Uterus (tissue), 4 donors: ENCODE results near the gene MAPKAPK2. TPM values are rescaled to one million over a fixed set of nuclear protein-coding genes. Genes with fewer than 3 reads are reported as not detected.

Source experiments
- DNase-seq, 2 donors: peaks; one replicate each; pipeline ENCODE4 v3.0.0-alpha.2; 2019 to 2020
- H3K27ac ChIP-seq, 2 donors: fragments of 200-600 bp; sonication (generic); 1 replicate in 1 of 2; 2 replicates in 1 of 2; pipeline ENCODE4 v1.5.1; 2016 to 2018
- H3K27me3 ChIP-seq, 2 donors: fragments of 200-600 bp; sonication (generic); one replicate each; pipeline ENCODE4 v1.5.1; 2018 to 2019; ENCODE audit warnings: control low read depth in 1 of 2
- H3K36me3 ChIP-seq, 2 donors: fragments of 200-600 bp; sonication (generic); one replicate each; pipeline ENCODE4 v1.5.1; 2019; ENCODE audit warnings: control low read depth in 1 of 2
- H3K4me1 ChIP-seq, 2 donors: fragments of 200-600 bp; sonication (generic); one replicate each; pipeline ENCODE4 v1.5.1; 2018 to 2019; ENCODE audit warnings: control low read depth in 1 of 2
- H3K4me3 ChIP-seq, 2 donors: fragments of 200-600 bp; sonication (generic); 1 replicate in 1 of 2; 2 replicates in 1 of 2; pipeline ENCODE4 v1.5.1; 2018 to 2019; ENCODE audit warnings: mild to moderate bottlenecking in 1 of 2
- H3K9me3 ChIP-seq, 2 donors: fragments of 200-600 bp; sonication (generic); one replicate each; pipeline ENCODE4 v1.5.1; 2019; ENCODE audit warnings: control low read depth in 1 of 2
- CTCF ChIP-seq, 4 experiments: fragments of 200-600 bp in 2 of 4; fragments of 450-650 bp in 2 of 4; sonication (generic) in 2 of 4; IDR thresholded peaks; one replicate each; pipeline ENCODE4 v1.5.1; 2016 to 2019; ENCODE audit warnings: antibody characterized with exemption in 4 of 4, mild to moderate bottlenecking in 2 of 4, moderate library complexity in 1 of 4
- POLR2A ChIP-seq, 2 donors: fragments of 450-650 bp; IDR thresholded peaks; one replicate each; pipeline ENCODE4 v1.6.1; 2016; ENCODE audit warnings: antibody characterized with exemption in 2 of 2, mild to moderate bottlenecking in 1 of 2, moderate library complexity in 1 of 2
- intact Hi-C: fragments of 100-400 bp; cut with DNase I; formaldehyde crosslinking; loops from one replicate; pipeline ENCODE4 v1.15.1; 2023; ENCODE audit warnings: low total_unique reads
- total RNA-seq, 4 donors: library from RNA; depleted of rRNA in 3 of 4; stranded (reverse); fragments of >200 nt in 3 of 4; gene quantifications; one replicate each; pipeline versions ENCODE4 v1.1.0 to v1.2.4, GENCODE V29; 2014 to 2023
- donor health status: DM: yes; HTN: yes; CAD: no.

Gene MAPKAPK2
- total RNA-seq, 4 donors from 2014 or later: 17.1 to 89.2 (median 27.4) TPM

- intact Hi-C loops: loop anchor here (5.0 to 10.0 kb wide), 2 partner anchors 104 to 178 kb away; no protein-coding TSS in a partner anchor
- Histone ChIP-seq H3K36me3 (no peaks in the 10 kb centered on the region), H3K4me1 (peaks cover 0 to 8% of the 10 kb centered on the region in 2 donors), H3K27me3 (no peaks in the 10 kb centered on the region), H3K9me3 (no peaks in the 10 kb centered on the region), H3K4me3 (no peak overlapping the region), H3K27ac (no peak overlapping the region)
- TF ChIP-seq POLR2A (IDR thresholded peaks at IDR 0.05) (no peak), CTCF (IDR thresholded peaks at IDR 0.05) (no peak)
- no peak for DNase-seq
Measured at GRCh38 chr1:206729050-206729449, 44.3 kb downstream of the MAPKAPK2 start.

- no peak for TF ChIP-seq POLR2A (IDR thresholded peaks at IDR 0.05)
- TF ChIP-seq CTCF (IDR thresholded peaks at IDR 0.05): no peak
- H3K27me3 ChIP-seq: no peaks in the 10 kb centered on the region
- no peak overlapping the region for H3K4me3 ChIP-seq
- no peak for DNase-seq
- no peaks in the 10 kb centered on the region for H3K9me3 ChIP-seq
- no peak overlapping the region for H3K27ac ChIP-seq
- peaks cover 0 to 8% of the 10 kb centered on the region in 2 donors for H3K4me1 ChIP-seq
- intact Hi-C loops: loop anchor here (5.0 to 10.0 kb wide), 2 partner anchors 105 to 178 kb away; no protein-coding TSS in a partner anchor
- no peaks in the 10 kb centered on the region for H3K36me3 ChIP-seq
Measured at GRCh38 chr1:206729507-206729906, 44.8 kb downstream of the MAPKAPK2 start.

- Histone ChIP-seq H3K4me3 (no peak overlapping the region), H3K4me1 (peaks cover 0 to 8% of the 10 kb centered on the region in 2 donors), H3K9me3 (no peaks in the 10 kb centered on the region), H3K27me3 (no peaks in the 10 kb centered on the region), H3K27ac (no peak overlapping the region), H3K36me3 (no peaks in the 10 kb centered on the region)
- intact Hi-C loops: no loop called here
- no peak for DNase-seq
- TF ChIP-seq POLR2A (IDR thresholded peaks at IDR 0.05): no peak
- TF ChIP-seq CTCF (IDR thresholded peaks at IDR 0.05): no peak
Measured at GRCh38 chr1:206732508-206732907, 47.8 kb downstream of the MAPKAPK2 start.

- Histone ChIP-seq H3K4me3 (no peak overlapping the region), H3K27ac (no peak overlapping the region), H3K4me1 (peaks cover 0 to 7% of the 10 kb centered on the region in 2 donors), H3K9me3 (no peaks in the 10 kb centered on the region), H3K27me3 (no peaks in the 10 kb centered on the region), H3K36me3 (no peaks in the 10 kb centered on the region)
- TF ChIP-seq POLR2A (IDR thresholded peaks at IDR 0.05) (no peak), CTCF (IDR thresholded peaks at IDR 0.05) (no peak)
- no peak for DNase-seq
- intact Hi-C loops: no loop called here
Measured at GRCh38 chr1:206732992-206733391, 48.3 kb downstream of the MAPKAPK2 start.

- H3K27me3 ChIP-seq: no peaks in the 10 kb centered on the region
- H3K4me1 ChIP-seq: no peaks in the 10 kb centered on the region
- H3K27ac ChIP-seq: no peak overlapping the region
- DNase-seq: peak in 1 of 2 donors; percentile 46
- no peak overlapping the region for H3K4me3 ChIP-seq
- H3K36me3 ChIP-seq: no peaks in the 10 kb centered on the region
- intact Hi-C loops: loop anchor here (5.0 kb wide), 1 partner anchor 178 kb away; no protein-coding TSS in a partner anchor
- no peaks in the 10 kb centered on the region for H3K9me3 ChIP-seq
- TF ChIP-seq CTCF (IDR thresholded peaks at IDR 0.05): peak; percentile 50 to 69 (median 55)
- no peak for TF ChIP-seq POLR2A (IDR thresholded peaks at IDR 0.05)
Measured at GRCh38 chr1:206734499-206735142, 49.9 kb downstream of the MAPKAPK2 start.
